ENCODE results near the gene CYRIA. TPM values are rescaled to one million over a fixed set of nuclear protein-coding genes. Genes with fewer than 3 reads are reported as not detected.

CYRIA gene
- total RNA-seq, 1 experiment from 2014 or later = 183 TPM

DNA sequence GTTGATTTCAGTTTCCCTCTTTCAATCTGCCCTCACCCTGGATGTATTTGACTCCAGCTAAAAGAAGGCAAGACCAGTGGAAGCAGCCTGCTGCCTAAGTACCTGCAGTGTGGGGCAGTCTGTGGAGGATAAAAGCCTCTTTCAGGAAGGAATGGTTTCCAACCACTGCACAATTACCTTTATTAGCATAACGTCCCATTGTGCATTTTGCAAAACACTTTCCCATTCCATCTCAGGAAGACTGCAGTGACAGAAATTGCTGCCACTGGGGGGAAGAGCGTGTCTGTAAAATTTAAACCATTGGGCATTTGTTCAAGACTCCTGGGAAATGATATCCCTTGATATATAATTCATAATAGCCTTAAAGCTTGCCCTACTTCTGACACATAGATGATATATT is 26.2 kb downstream of the CYRIA start:
- DNase-seq (ENCODE audit: low spot score) = peak; percentile 87
- H3K9me3 ChIP-seq (ENCODE audit: low read depth, low read length, poor library complexity, severe bottlenecking) = no peaks in the 10 kb centered on the region
- POLR2A ChIA-PET (ENCODE audit: low non-redundant PET) = interaction anchor here (0.7 kb wide), 1 partner anchor 964 kb away, joined by 4 read pairs; no protein-coding TSS in a partner anchor
- no peaks in the 10 kb centered on the region for H3K27me3 ChIP-seq (replicated peaks; ENCODE audit: insufficient read depth, low read depth, low read length, poor library complexity)
- H3K4me1 ChIP-seq (ENCODE audit: insufficient read depth, low read length, poor library complexity, severe bottlenecking) = peaks cover 97% of the 10 kb centered on the region
- H3K27ac ChIP-seq (ENCODE audit: low read depth, low read length, poor library complexity, severe bottlenecking) = peak overlapping the region; percentile 81
- no TSS peak for BruUV-seq (replicated peaks)
- CTCF ChIA-PET = interaction anchor here (1.1 kb wide), 1 partner anchor 21 kb away, joined by 3 read pairs; no protein-coding TSS in a partner anchor
- TF ChIP-seq CTCF (conservative IDR thresholded peaks at IDR 0.05; ENCODE audit: low read depth, low read length) (peak; percentile 51), EZH2 (IDR thresholded peaks at IDR 0.05; ENCODE audit: borderline replicate concordance, low read depth, low read length, poor library complexity, severe bottlenecking) (no peak)
- peaks cover 42% of the 10 kb centered on the region for H3K36me3 ChIP-seq (ENCODE audit: insufficient read depth, low read length, poor library complexity, severe bottlenecking)
- H3K4me3 ChIP-seq (ENCODE audit: low read depth, low read length, poor library complexity, severe bottlenecking) = peak overlapping the region; percentile 7
- intact Hi-C loops (cut with micrococcal nuclease; ENCODE audit: unreplicated experiment) = loop anchor here (10.0 kb wide), 1 partner anchor 985 kb away; no protein-coding TSS in a partner anchor

DNA sequence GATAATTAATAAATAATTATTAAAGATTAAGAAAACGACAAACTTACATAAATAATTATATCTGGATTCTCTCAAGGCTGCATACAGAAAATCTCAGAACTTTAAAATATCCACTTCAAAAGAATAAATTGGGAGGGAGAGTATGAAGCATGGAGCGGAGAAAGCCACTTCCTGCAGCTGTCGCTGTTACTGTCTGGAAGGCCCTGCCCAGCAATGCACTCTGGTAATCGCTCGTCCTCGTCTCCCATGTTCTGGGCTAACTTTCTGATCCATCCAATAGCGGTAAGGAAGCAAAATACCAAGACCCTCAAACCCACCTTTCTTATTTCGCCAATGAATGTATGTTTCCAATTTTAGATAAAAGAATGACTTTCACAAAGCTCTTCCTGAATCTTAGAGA is 26.7 kb downstream of the CYRIA start:
- intact Hi-C loops (cut with micrococcal nuclease; ENCODE audit: unreplicated experiment) = loop anchor here (10.0 kb wide), 1 partner anchor 986 kb away; no protein-coding TSS in a partner anchor
- H3K36me3 ChIP-seq (ENCODE audit: insufficient read depth, low read length, poor library complexity, severe bottlenecking) = peaks cover 40% of the 10 kb centered on the region
- POLR2A ChIA-PET (ENCODE audit: low non-redundant PET) = interaction anchor here (0.7 kb wide), 1 partner anchor 964 kb away, joined by 4 read pairs; no protein-coding TSS in a partner anchor
- H3K27ac ChIP-seq (ENCODE audit: low read depth, low read length, poor library complexity, severe bottlenecking) = peak overlapping the region; percentile 81
- no peaks in the 10 kb centered on the region for H3K9me3 ChIP-seq (ENCODE audit: low read depth, low read length, poor library complexity, severe bottlenecking)
- DNase-seq (ENCODE audit: low spot score) = peak; percentile 73
- CTCF ChIA-PET = interaction anchor here (1.1 kb wide), 1 partner anchor 21 kb away, joined by 3 read pairs; no protein-coding TSS in a partner anchor
- TF ChIP-seq CTCF (conservative IDR thresholded peaks at IDR 0.05; ENCODE audit: low read depth, low read length) = no peak
- no peak for TF ChIP-seq EZH2 (IDR thresholded peaks at IDR 0.05; ENCODE audit: borderline replicate concordance, low read depth, low read length, poor library complexity, severe bottlenecking)
- peaks cover 97% of the 10 kb centered on the region for H3K4me1 ChIP-seq (ENCODE audit: insufficient read depth, low read length, poor library complexity, severe bottlenecking)
- no peaks in the 10 kb centered on the region for H3K27me3 ChIP-seq (replicated peaks; ENCODE audit: insufficient read depth, low read depth, low read length, poor library complexity)
- H3K4me3 ChIP-seq (ENCODE audit: low read depth, low read length, poor library complexity, severe bottlenecking) = peak overlapping the region; percentile 7
- TSS peak; percentile 29 for BruUV-seq (replicated peaks)

GRCh38 chr2:16637304-16637703 is 28.3 kb downstream of the CYRIA start:
- H3K4me3 ChIP-seq (ENCODE audit: low read depth, low read length, poor library complexity, severe bottlenecking) = no peak overlapping the region
- ChIA-PET CTCF (no interaction called here), POLR2A (ENCODE audit: low non-redundant PET) (no interaction called here)
- DNase-seq (ENCODE audit: low spot score) = no peak
- H3K4me1 ChIP-seq (ENCODE audit: insufficient read depth, low read length, poor library complexity, severe bottlenecking) = peaks cover 100% of the 10 kb centered on the region
- BruUV-seq (replicated peaks) = no TSS peak
- intact Hi-C loops (cut with micrococcal nuclease; ENCODE audit: unreplicated experiment) = loop anchor here (10.0 kb wide), 1 partner anchor 987 kb away; no protein-coding TSS in a partner anchor
- H3K36me3 ChIP-seq (ENCODE audit: insufficient read depth, low read length, poor library complexity, severe bottlenecking) = peaks cover 40% of the 10 kb centered on the region
- H3K27ac ChIP-seq (ENCODE audit: low read depth, low read length, poor library complexity, severe bottlenecking) = peak overlapping the region; percentile 94
- TF ChIP-seq CTCF (conservative IDR thresholded peaks at IDR 0.05; ENCODE audit: low read depth, low read length) (no peak), EZH2 (IDR thresholded peaks at IDR 0.05; ENCODE audit: borderline replicate concordance, low read depth, low read length, poor library complexity, severe bottlenecking) (no peak)
- no peaks in the 10 kb centered on the region for H3K9me3 ChIP-seq (ENCODE audit: low read depth, low read length, poor library complexity, severe bottlenecking)
- no peaks in the 10 kb centered on the region for H3K27me3 ChIP-seq (replicated peaks; ENCODE audit: insufficient read depth, low read depth, low read length, poor library complexity)
